Spleen (tissue), 7 donors: ENCODE results near the gene CNNM1.

Experiments
- POLR2A ChIP-seq, 3 donors: fragments of 450-650 bp; IDR thresholded peaks; one replicate each; pipeline ENCODE4 v1.5.1; 2017; ENCODE audit warnings: antibody characterized with exemption in 3 of 3, mild to moderate bottlenecking in 1 of 3
- POLR2AphosphoS5 ChIP-seq, 3 donors: sonication (generic); formaldehyde crosslinking; IDR thresholded peaks; one replicate each; pipeline ENCODE4 v1.5.1; 2017; ENCODE audit warnings: antibody characterized with exemption in 3 of 3
- TF ChIP-seq, protein P1 (sequence below), 11 experiments: fragments of 200-600 bp in 7 of 11; fragments of 450-650 bp in 4 of 11; sonication (generic) in 4 of 11; IDR thresholded peaks in 8 of 11; conservative IDR thresholded peaks in 3 of 11; 1 replicate in 7 of 11; 2 replicates in 4 of 11; pipeline versions ENCODE4 v1.4.0 to v1.8.0; 2016 to 2021; ENCODE audit warnings: antibody characterized with exemption in 11 of 11, inconsistent platforms in 4 of 11, mild to moderate bottlenecking in 1 of 11
- donor health status: DM: no; HTN: no; CAD: no; lungs with moderate emphysema.
- donor health status: DM: no; HTN: no; CAD: no.
- donor health status: DM: no; HTN: no; CAD: no.

GRCh38 chr10:99318475-99318874 is 10.7 kb upstream of the CNNM1 start:
- TF ChIP-seq POLR2AphosphoS5 (IDR thresholded peaks at IDR 0.05) = no peak
- TF ChIP-seq, protein P1, sequence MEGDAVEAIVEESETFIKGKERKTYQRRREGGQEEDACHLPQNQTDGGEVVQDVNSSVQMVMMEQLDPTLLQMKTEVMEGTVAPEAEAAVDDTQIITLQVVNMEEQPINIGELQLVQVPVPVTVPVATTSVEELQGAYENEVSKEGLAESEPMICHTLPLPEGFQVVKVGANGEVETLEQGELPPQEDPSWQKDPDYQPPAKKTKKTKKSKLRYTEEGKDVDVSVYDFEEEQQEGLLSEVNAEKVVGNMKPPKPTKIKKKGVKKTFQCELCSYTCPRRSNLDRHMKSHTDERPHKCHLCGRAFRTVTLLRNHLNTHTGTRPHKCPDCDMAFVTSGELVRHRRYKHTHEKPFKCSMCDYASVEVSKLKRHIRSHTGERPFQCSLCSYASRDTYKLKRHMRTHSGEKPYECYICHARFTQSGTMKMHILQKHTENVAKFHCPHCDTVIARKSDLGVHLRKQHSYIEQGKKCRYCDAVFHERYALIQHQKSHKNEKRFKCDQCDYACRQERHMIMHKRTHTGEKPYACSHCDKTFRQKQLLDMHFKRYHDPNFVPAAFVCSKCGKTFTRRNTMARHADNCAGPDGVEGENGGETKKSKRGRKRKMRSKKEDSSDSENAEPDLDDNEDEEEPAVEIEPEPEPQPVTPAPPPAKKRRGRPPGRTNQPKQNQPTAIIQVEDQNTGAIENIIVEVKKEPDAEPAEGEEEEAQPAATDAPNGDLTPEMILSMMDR (IDR thresholded peaks at IDR 0.05 in 8 of 11, conservative IDR thresholded peaks at IDR 0.05 in 3 of 11) = no peak
- no peak for TF ChIP-seq POLR2A (IDR thresholded peaks at IDR 0.05)
